Astrocyte (in vitro differentiated cells and primary cell): ENCODE measurements around the gene CUL5. TPM values are rescaled to one million over a fixed set of nuclear protein-coding genes. Genes with fewer than 3 reads are reported as not detected.

Experiments
- DNase-seq: peaks from one replicate; pipeline ENCODE4 v3.0.0-alpha.2; 2010; ENCODE audit warnings: low read depth
- FAIRE-seq: peaks from 2 replicates; lab custom pipeline; 2011; peaks lifted over from hg19 to GRCh38; lab: Jason Lieb, UNC
- H2AFZ ChIP-seq: 2 replicates; pipeline ENCODE4 v1.6.0; 2012; ENCODE audit warnings: low read depth, low read length, inconsistent platforms
- H3K27ac ChIP-seq: 2 replicates; pipeline ENCODE4 v1.5.1; 2011; ENCODE audit warnings: low read depth, low read length, inconsistent platforms
- H3K27me3 ChIP-seq: 2 replicates; pipeline ENCODE4 v1.6.0; 2011; ENCODE audit warnings: low read length, inconsistent platforms; ENCODE audit not compliant: insufficient read depth
- H3K36me3 ChIP-seq: 2 replicates; pipeline ENCODE4 v1.5.1; 2011; ENCODE audit warnings: low read length, inconsistent platforms; ENCODE audit not compliant: insufficient read depth
- H3K4me1 ChIP-seq: 2 replicates; pipeline ENCODE4 v1.5.1; 2011; ENCODE audit warnings: low read length, inconsistent platforms; ENCODE audit not compliant: insufficient read depth
- H3K4me2 ChIP-seq: 2 replicates; pipeline ENCODE4 v1.6.0; 2012; ENCODE audit warnings: low read length, inconsistent platforms
- H3K4me3 ChIP-seq: 2 replicates; pipeline ENCODE4 v1.5.1; 2011; ENCODE audit warnings: low read depth, mild to moderate bottlenecking, low read length, inconsistent platforms; ENCODE audit not compliant: insufficient read depth
- H3K79me2 ChIP-seq: 2 replicates; pipeline ENCODE4 v1.6.0; 2012; ENCODE audit warnings: mild to moderate bottlenecking, low read length, inconsistent platforms; ENCODE audit not compliant: insufficient read depth
- H3K9ac ChIP-seq: 2 replicates; pipeline ENCODE4 v1.6.0; 2012; ENCODE audit warnings: mild to moderate bottlenecking, low read length, inconsistent platforms
- H3K9me3 ChIP-seq: 2 replicates; pipeline ENCODE4 v1.5.1; 2012; ENCODE audit warnings: low read depth, mild to moderate bottlenecking, low read length, inconsistent platforms; ENCODE audit not compliant: insufficient read depth
- H4K20me1 ChIP-seq: 2 replicates; pipeline ENCODE4 v1.6.0; 2012; ENCODE audit warnings: low read length, inconsistent platforms; ENCODE audit not compliant: insufficient read depth
- H3K27ac Mint-ChIP-seq: one replicate; pipeline ENCODE4 v1.8.0; 2021; ENCODE audit warnings: mild to moderate bottlenecking, mixed read lengths; ENCODE audit not compliant: unreplicated experiment
- H3K27me3 Mint-ChIP-seq: one replicate; pipeline ENCODE4 v1.8.0; 2021; ENCODE audit warnings: low read depth, mixed read lengths; ENCODE audit not compliant: unreplicated experiment
- H3K36me3 Mint-ChIP-seq: one replicate; pipeline ENCODE4 v1.8.0; 2021; ENCODE audit warnings: low read depth, mixed read lengths; ENCODE audit not compliant: unreplicated experiment
- H3K4me1 Mint-ChIP-seq: one replicate; pipeline ENCODE4 v1.8.0; 2021; ENCODE audit warnings: low read depth, mixed read lengths; ENCODE audit not compliant: unreplicated experiment
- H3K4me3 Mint-ChIP-seq: one replicate; pipeline ENCODE4 v1.8.0; 2021; ENCODE audit warnings: mild to moderate bottlenecking, moderate library complexity, mixed read lengths; ENCODE audit not compliant: unreplicated experiment
- H3K9me3 Mint-ChIP-seq: one replicate; pipeline ENCODE4 v1.8.0; 2021; ENCODE audit warnings: mild to moderate bottlenecking, mixed read lengths; ENCODE audit not compliant: unreplicated experiment
- EZH2 ChIP-seq: IDR thresholded peaks from 2 replicates; pipeline ENCODE4 v1.6.1; 2012; ENCODE audit warnings: mild to moderate bottlenecking, low read length, inconsistent platforms; ENCODE audit not compliant: insufficient read depth
- total RNA-seq: library from RNA; stranded (reverse); gene quantifications from 2 replicates; pipeline ENCODE4 v1.2.1, GENCODE V29; 2021
- TF ChIP-seq, protein P1 (sequence below): IDR thresholded peaks from 2 replicates; pipeline ENCODE4 v1.5.1; 2011; ENCODE audit warnings: low read depth, mild to moderate bottlenecking, inconsistent platforms, low read length, moderate library complexity; ENCODE audit not compliant: insufficient read depth

The CUL5 gene
- total RNA-seq, 1 donor from 2014 or later: 40.9 TPM

DNA sequence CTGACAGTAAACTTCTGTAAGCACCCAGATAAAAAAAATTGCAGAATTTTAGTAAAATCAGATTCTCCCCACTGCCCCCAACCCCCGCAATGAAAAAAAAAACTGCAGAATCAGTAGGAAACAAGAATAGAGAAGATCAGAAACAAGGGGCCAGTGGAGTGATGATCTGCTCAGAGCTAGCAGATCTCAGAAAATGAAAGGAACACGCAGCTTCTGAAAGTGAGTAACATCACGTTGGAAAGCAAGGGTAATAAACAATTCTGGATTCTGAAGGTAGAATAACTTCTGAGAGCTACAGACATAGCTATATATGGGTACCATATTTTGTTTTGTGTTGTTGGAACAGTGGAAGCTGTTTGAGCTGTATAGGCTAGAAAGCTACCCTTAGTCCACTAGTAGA is 135.9 kb downstream of the CUL5 start:
- H3K9me3 ChIP-seq: no peaks in the 10 kb centered on the region
- H3K27ac Mint-ChIP-seq: no peak overlapping the region
- H3K4me1 Mint-ChIP-seq: no peaks in the 10 kb centered on the region
- H3K36me3 Mint-ChIP-seq: peaks cover 17% of the 10 kb centered on the region
- no peaks in the 10 kb centered on the region for H3K4me1 ChIP-seq
- no peak overlapping the region for H3K27ac ChIP-seq
- no peak overlapping the region for H3K4me3 ChIP-seq
- no peaks in the 10 kb centered on the region for H4K20me1 ChIP-seq
- H3K36me3 ChIP-seq: peaks cover 57% of the 10 kb centered on the region
- no peak overlapping the region for H3K4me3 Mint-ChIP-seq
- no peak for TF ChIP-seq EZH2
- TF ChIP-seq, protein P1, sequence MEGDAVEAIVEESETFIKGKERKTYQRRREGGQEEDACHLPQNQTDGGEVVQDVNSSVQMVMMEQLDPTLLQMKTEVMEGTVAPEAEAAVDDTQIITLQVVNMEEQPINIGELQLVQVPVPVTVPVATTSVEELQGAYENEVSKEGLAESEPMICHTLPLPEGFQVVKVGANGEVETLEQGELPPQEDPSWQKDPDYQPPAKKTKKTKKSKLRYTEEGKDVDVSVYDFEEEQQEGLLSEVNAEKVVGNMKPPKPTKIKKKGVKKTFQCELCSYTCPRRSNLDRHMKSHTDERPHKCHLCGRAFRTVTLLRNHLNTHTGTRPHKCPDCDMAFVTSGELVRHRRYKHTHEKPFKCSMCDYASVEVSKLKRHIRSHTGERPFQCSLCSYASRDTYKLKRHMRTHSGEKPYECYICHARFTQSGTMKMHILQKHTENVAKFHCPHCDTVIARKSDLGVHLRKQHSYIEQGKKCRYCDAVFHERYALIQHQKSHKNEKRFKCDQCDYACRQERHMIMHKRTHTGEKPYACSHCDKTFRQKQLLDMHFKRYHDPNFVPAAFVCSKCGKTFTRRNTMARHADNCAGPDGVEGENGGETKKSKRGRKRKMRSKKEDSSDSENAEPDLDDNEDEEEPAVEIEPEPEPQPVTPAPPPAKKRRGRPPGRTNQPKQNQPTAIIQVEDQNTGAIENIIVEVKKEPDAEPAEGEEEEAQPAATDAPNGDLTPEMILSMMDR: no peak
- H3K27me3 ChIP-seq: no peaks in the 10 kb centered on the region
- H2AFZ ChIP-seq: no peak overlapping the region
- DNase-seq: no peak
- no peak overlapping the region for H3K9ac ChIP-seq
- no peaks in the 10 kb centered on the region for H3K79me2 ChIP-seq
- FAIRE-seq: no peak
- no peaks in the 10 kb centered on the region for H3K27me3 Mint-ChIP-seq
- no peaks in the 10 kb centered on the region for H3K9me3 Mint-ChIP-seq
- H3K4me2 ChIP-seq: no peak overlapping the region

- H3K9ac ChIP-seq: no peak overlapping the region
- no peak overlapping the region for H3K4me2 ChIP-seq
- FAIRE-seq (no peak), DNase-seq (no peak)
- Mint-ChIP-seq H3K9me3 (no peaks in the 10 kb centered on the region), H3K27me3 (no peaks in the 10 kb centered on the region), H3K4me1 (no peaks in the 10 kb centered on the region), H3K27ac (no peak overlapping the region), H3K36me3 (peaks cover 16% of the 10 kb centered on the region), H3K4me3 (no peak overlapping the region)
- no peak overlapping the region for H2AFZ ChIP-seq
- H3K27ac ChIP-seq: no peak overlapping the region
- no peaks in the 10 kb centered on the region for H4K20me1 ChIP-seq
- H3K27me3 ChIP-seq: no peaks in the 10 kb centered on the region
- TF ChIP-seq, protein P1: no peak
- TF ChIP-seq EZH2: no peak
- H3K4me3 ChIP-seq: no peak overlapping the region
- H3K9me3 ChIP-seq: no peaks in the 10 kb centered on the region
- no peaks in the 10 kb centered on the region for H3K79me2 ChIP-seq
- H3K4me1 ChIP-seq: no peaks in the 10 kb centered on the region
- peaks cover 62% of the 10 kb centered on the region for H3K36me3 ChIP-seq
These were observed 138.5 kb downstream of the CUL5 start for GRCh38 chr11:108147150-108147549.

DNA sequence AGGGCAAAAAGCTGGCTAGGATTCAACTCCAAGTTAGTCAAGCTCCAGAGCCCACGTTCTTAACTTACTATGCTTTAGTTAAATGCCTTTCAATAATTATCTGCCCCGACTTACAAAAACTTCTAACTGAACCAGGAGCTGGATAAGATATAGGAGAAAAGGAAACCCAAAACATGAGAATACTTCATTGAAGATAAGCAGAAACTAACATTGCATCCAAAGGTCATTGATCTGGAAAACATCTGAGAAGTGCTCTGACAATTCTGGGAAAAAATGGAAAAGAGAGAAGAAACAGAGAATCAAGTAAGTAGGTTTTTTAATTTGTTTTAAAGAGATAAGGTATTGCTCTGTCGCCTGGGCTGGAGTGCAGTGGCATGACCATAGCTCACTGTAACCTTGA is 139.9 kb downstream of the CUL5 start:
- no peak overlapping the region for H3K4me3 Mint-ChIP-seq
- no peak for DNase-seq
- no peak for TF ChIP-seq EZH2
- TF ChIP-seq, protein P1: no peak
- no peak for FAIRE-seq
- H3K4me3 ChIP-seq: no peak overlapping the region
- no peak overlapping the region for H3K9ac ChIP-seq
- H3K36me3 ChIP-seq: peaks cover 51% of the 10 kb centered on the region
- H3K27me3 ChIP-seq: no peaks in the 10 kb centered on the region
- H3K4me1 ChIP-seq: no peaks in the 10 kb centered on the region
- no peak overlapping the region for H2AFZ ChIP-seq
- no peaks in the 10 kb centered on the region for H3K4me1 Mint-ChIP-seq
- H3K27ac ChIP-seq: no peak overlapping the region
- H4K20me1 ChIP-seq: no peaks in the 10 kb centered on the region
- H3K27me3 Mint-ChIP-seq: no peaks in the 10 kb centered on the region
- no peak overlapping the region for H3K4me2 ChIP-seq
- no peaks in the 10 kb centered on the region for H3K79me2 ChIP-seq
- H3K9me3 Mint-ChIP-seq: no peaks in the 10 kb centered on the region
- no peak overlapping the region for H3K27ac Mint-ChIP-seq
- peaks cover 16% of the 10 kb centered on the region for H3K36me3 Mint-ChIP-seq
- H3K9me3 ChIP-seq: no peaks in the 10 kb centered on the region
